ENCODE data around the gene DAB2. TPM values are rescaled to one million over a fixed set of nuclear protein-coding genes. Genes with fewer than 3 reads are reported as not detected.

The DAB2 gene
- polyA plus RNA-seq, 1 donor from 2014 or later: 0.63 TPM

DNA sequence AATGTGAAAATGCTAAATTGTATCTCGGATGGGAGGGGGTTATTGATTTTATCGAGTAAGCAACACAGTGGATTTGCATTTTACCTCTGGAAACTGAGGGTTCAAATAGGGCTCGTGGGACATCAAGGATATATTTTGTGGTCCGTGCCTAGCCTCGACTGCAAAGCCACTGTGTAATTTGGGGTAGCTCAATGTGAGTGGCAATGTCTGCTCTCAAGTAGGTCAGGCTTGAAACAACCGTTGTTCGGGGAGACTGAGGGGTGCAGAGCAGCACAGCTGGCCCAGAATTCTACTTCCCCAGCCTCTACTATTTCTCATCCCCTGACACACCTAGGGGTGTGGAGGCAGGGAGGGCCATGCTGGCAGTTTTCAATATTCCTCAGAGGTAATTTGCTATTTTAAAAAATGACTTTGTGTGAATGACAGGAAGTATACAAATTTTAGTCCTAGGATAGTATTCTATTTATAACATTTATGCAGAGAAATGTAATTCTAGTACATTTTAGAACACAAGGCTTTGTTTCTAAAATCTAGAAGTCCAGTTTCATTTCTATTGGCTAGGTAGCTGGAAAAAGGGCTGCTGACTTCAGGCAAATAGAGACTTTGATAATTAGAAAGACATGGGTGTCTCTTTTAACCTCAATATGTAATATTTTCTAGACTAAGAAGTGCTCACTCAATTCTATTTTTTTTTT is 1.4 kb upstream of the DAB2 start:
- TF ChIP-seq POLR2AphosphoS5 (IDR thresholded peaks at IDR 0.05): no peak
- TF ChIP-seq TAF1 (IDR thresholded peaks at IDR 0.05; ENCODE audit: low read depth): no peak
- no peaks in the 10 kb centered on the region for H4K20me1 ChIP-seq (ENCODE audit: insufficient read depth)
- peaks cover 48% of the 10 kb centered on the region for H3K27me3 ChIP-seq (ENCODE audit: insufficient read depth, low read depth, low read length)
- no peak overlapping the region for H3K9ac ChIP-seq (ENCODE audit: low read length)
- H3K27ac ChIP-seq (ENCODE audit: low read length): no peak overlapping the region
- no peaks in the 10 kb centered on the region for H3F3A ChIP-seq (ENCODE audit: insufficient read depth, low read length, poor library complexity, severe bottlenecking)
- no peaks in the 10 kb centered on the region for H3K79me2 ChIP-seq (replicated peaks; ENCODE audit: insufficient read depth, low read length)
- H3K36me3 ChIP-seq (ENCODE audit: insufficient read depth, low read length): no peaks in the 10 kb centered on the region
- no peak overlapping the region for H3K4me2 ChIP-seq (ENCODE audit: low read length)
- no peaks in the 10 kb centered on the region for H3K9me2 ChIP-seq (ENCODE audit: insufficient read depth, low read length)
- no peak overlapping the region for H3K4me3 ChIP-seq (ENCODE audit: low read length)
- H2AFZ ChIP-seq (ENCODE audit: low read depth, low read length): no peak overlapping the region
- H3K9me3 ChIP-seq (ENCODE audit: low read length): no peaks in the 10 kb centered on the region

DNA sequence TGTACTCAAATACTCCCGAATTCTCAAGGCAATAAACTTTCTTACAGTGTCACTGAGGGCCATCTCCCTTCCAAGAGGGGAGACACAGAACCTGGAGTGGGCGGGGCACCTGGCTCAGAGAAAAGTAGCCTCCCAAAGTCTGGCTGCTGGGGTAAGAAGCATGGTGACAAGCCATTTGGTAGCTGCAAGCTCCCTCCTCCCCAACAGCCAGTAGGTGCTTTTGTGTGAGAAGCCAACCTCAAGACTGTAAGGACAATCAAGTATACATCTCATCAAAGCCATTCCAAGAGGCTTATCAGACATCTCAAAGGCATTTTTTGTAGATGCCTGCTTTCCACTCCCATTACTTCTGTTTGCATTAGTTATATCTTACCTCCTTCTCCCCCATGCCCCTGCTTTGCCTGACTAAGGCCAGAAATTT is 1.4 kb downstream of the DAB2 start:
- H3K4me3 ChIP-seq (ENCODE audit: low read length): no peak overlapping the region
- no peaks in the 10 kb centered on the region for H3K9me2 ChIP-seq (ENCODE audit: insufficient read depth, low read length)
- H3K36me3 ChIP-seq (ENCODE audit: insufficient read depth, low read length): no peaks in the 10 kb centered on the region
- TF ChIP-seq POLR2AphosphoS5 (IDR thresholded peaks at IDR 0.05) (no peak), RAD21 (conservative IDR thresholded peaks at IDR 0.05) (no peak), SMC3 (conservative IDR thresholded peaks at IDR 0.05; ENCODE audit: poor library complexity) (no peak), MXI1 (conservative IDR thresholded peaks at IDR 0.05; ENCODE audit: poor library complexity, severe bottlenecking) (no peak), EZH2 (IDR thresholded peaks at IDR 0.05; ENCODE audit: borderline replicate concordance, insufficient read depth, low read length, poor library complexity, severe bottlenecking) (no peak), TAF1 (IDR thresholded peaks at IDR 0.05; ENCODE audit: low read depth) (no peak)
- TF ChIP-seq, protein P1, sequence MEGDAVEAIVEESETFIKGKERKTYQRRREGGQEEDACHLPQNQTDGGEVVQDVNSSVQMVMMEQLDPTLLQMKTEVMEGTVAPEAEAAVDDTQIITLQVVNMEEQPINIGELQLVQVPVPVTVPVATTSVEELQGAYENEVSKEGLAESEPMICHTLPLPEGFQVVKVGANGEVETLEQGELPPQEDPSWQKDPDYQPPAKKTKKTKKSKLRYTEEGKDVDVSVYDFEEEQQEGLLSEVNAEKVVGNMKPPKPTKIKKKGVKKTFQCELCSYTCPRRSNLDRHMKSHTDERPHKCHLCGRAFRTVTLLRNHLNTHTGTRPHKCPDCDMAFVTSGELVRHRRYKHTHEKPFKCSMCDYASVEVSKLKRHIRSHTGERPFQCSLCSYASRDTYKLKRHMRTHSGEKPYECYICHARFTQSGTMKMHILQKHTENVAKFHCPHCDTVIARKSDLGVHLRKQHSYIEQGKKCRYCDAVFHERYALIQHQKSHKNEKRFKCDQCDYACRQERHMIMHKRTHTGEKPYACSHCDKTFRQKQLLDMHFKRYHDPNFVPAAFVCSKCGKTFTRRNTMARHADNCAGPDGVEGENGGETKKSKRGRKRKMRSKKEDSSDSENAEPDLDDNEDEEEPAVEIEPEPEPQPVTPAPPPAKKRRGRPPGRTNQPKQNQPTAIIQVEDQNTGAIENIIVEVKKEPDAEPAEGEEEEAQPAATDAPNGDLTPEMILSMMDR (IDR thresholded peaks at IDR 0.05; ENCODE audit: poor library complexity, severe bottlenecking): no peak
- H3K9me3 ChIP-seq (ENCODE audit: low read length): no peaks in the 10 kb centered on the region
- H3K27me3 ChIP-seq (ENCODE audit: insufficient read depth, low read depth, low read length): peaks cover 48% of the 10 kb centered on the region
- no peaks in the 10 kb centered on the region for H3K79me2 ChIP-seq (replicated peaks; ENCODE audit: insufficient read depth, low read length)
- no peak overlapping the region for H3K27ac ChIP-seq (ENCODE audit: low read length)
- H2AFZ ChIP-seq (ENCODE audit: low read depth, low read length): no peak overlapping the region
- H4K20me1 ChIP-seq (ENCODE audit: insufficient read depth): no peaks in the 10 kb centered on the region
- no peaks in the 10 kb centered on the region for H3F3A ChIP-seq (ENCODE audit: insufficient read depth, low read length, poor library complexity, severe bottlenecking)
- H3K9ac ChIP-seq (ENCODE audit: low read length): no peak overlapping the region
- no peak overlapping the region for H3K4me2 ChIP-seq (ENCODE audit: low read length)

DNA sequence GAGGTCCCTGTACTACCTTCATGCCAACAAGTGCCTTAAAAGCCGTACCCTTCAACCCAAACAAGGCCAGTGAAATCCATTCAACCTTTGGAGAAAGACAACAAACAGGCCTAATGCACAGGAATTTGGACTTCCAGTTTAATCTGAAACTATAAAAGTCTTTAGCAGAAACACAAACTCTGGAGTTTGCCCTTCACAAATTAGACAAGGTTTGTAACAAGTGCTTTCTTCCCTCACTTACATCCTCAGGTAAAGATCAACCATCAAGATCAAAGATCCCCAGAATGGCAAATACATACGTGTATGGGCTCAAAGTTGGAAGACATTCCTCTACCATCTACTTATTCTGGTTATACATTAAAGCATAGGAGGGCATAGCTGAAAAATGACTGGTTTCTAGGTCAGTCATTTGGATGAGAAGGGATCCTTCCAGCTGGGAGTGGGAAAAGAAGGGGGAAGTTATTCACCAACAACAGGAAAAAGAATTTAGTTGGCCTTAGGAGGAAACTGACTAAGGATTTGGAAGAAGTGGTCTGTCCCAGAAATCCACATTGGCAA is 2.0 kb downstream of the DAB2 start:
- Histone ChIP-seq H3K27ac (ENCODE audit: low read length) (no peak overlapping the region), H4K20me1 (ENCODE audit: insufficient read depth) (no peaks in the 10 kb centered on the region), H3K27me3 (ENCODE audit: insufficient read depth, low read depth, low read length) (peaks cover 48% of the 10 kb centered on the region), H2AFZ (ENCODE audit: low read depth, low read length) (no peak overlapping the region), H3K4me2 (ENCODE audit: low read length) (no peak overlapping the region), H3K9ac (ENCODE audit: low read length) (no peak overlapping the region), H3K79me2 (replicated peaks; ENCODE audit: insufficient read depth, low read length) (no peaks in the 10 kb centered on the region), H3K9me2 (ENCODE audit: insufficient read depth, low read length) (no peaks in the 10 kb centered on the region), H3K9me3 (ENCODE audit: low read length) (no peaks in the 10 kb centered on the region), H3K36me3 (ENCODE audit: insufficient read depth, low read length) (no peaks in the 10 kb centered on the region), H3F3A (ENCODE audit: insufficient read depth, low read length, poor library complexity, severe bottlenecking) (no peaks in the 10 kb centered on the region), H3K4me3 (ENCODE audit: low read length) (no peak overlapping the region)
- TF ChIP-seq EZH2 (IDR thresholded peaks at IDR 0.05; ENCODE audit: borderline replicate concordance, insufficient read depth, low read length, poor library complexity, severe bottlenecking): no peak
- TF ChIP-seq, protein P1 (IDR thresholded peaks at IDR 0.05; ENCODE audit: poor library complexity, severe bottlenecking): no peak
- TF ChIP-seq EP300 (conservative IDR thresholded peaks at IDR 0.05; ENCODE audit: poor library complexity, severe bottlenecking): no peak
- TF ChIP-seq SMC3 (conservative IDR thresholded peaks at IDR 0.05; ENCODE audit: poor library complexity): no peak
- no peak for TF ChIP-seq TAF1 (IDR thresholded peaks at IDR 0.05; ENCODE audit: low read depth)
- no peak for TF ChIP-seq RAD21 (conservative IDR thresholded peaks at IDR 0.05)
- no peak for TF ChIP-seq POLR2AphosphoS5 (IDR thresholded peaks at IDR 0.05)
- TF ChIP-seq, protein P2, sequence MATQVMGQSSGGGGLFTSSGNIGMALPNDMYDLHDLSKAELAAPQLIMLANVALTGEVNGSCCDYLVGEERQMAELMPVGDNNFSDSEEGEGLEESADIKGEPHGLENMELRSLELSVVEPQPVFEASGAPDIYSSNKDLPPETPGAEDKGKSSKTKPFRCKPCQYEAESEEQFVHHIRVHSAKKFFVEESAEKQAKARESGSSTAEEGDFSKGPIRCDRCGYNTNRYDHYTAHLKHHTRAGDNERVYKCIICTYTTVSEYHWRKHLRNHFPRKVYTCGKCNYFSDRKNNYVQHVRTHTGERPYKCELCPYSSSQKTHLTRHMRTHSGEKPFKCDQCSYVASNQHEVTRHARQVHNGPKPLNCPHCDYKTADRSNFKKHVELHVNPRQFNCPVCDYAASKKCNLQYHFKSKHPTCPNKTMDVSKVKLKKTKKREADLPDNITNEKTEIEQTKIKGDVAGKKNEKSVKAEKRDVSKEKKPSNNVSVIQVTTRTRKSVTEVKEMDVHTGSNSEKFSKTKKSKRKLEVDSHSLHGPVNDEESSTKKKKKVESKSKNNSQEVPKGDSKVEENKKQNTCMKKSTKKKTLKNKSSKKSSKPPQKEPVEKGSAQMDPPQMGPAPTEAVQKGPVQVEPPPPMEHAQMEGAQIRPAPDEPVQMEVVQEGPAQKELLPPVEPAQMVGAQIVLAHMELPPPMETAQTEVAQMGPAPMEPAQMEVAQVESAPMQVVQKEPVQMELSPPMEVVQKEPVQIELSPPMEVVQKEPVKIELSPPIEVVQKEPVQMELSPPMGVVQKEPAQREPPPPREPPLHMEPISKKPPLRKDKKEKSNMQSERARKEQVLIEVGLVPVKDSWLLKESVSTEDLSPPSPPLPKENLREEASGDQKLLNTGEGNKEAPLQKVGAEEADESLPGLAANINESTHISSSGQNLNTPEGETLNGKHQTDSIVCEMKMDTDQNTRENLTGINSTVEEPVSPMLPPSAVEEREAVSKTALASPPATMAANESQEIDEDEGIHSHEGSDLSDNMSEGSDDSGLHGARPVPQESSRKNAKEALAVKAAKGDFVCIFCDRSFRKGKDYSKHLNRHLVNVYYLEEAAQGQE (IDR thresholded peaks at IDR 0.05; ENCODE audit: borderline replicate concordance): no peak
- TF ChIP-seq MXI1 (conservative IDR thresholded peaks at IDR 0.05; ENCODE audit: poor library complexity, severe bottlenecking): no peak
